Chondrocyte (in vitro differentiated cells): Measurements from ENCODE around the gene SYT10. TPM values are rescaled to one million over a fixed set of nuclear protein-coding genes. Genes with fewer than 3 reads are reported as not detected.

Source experiments
- DNase-seq: peaks from one replicate; pipeline ENCODE4 v3.0.0; 2021; ENCODE audit warnings: mixed read lengths, low spot score
- H3K27ac Mint-ChIP-seq: one replicate; pipeline ENCODE4 v1.8.0; 2021; ENCODE audit warnings: mild to moderate bottlenecking, moderate library complexity, mixed read lengths; ENCODE audit not compliant: unreplicated experiment
- H3K27me3 Mint-ChIP-seq: 2 replicates; pipeline ENCODE4 v1.8.0; 2021; ENCODE audit warnings: low read depth, mixed read lengths
- H3K36me3 Mint-ChIP-seq: 2 replicates; pipeline ENCODE4 v1.8.0; 2021; ENCODE audit warnings: low read depth, mixed read lengths
- H3K4me1 Mint-ChIP-seq: 2 replicates; pipeline ENCODE4 v1.8.0; 2021; ENCODE audit warnings: low read depth, mild to moderate bottlenecking, mixed read lengths
- H3K4me3 Mint-ChIP-seq: one replicate; pipeline ENCODE4 v1.8.0; 2021; ENCODE audit warnings: mild to moderate bottlenecking, moderate library complexity, mixed read lengths; ENCODE audit not compliant: unreplicated experiment
- H3K9me3 Mint-ChIP-seq: 2 replicates; pipeline ENCODE4 v1.8.0; 2021; ENCODE audit warnings: low read depth, mixed read lengths
- total RNA-seq: library from RNA; stranded (reverse); gene quantifications from 3 replicates; pipeline ENCODE4 v1.2.1, GENCODE V29; 2021
- TF ChIP-seq, protein P1 (sequence below): fragments of 200-600 bp; sonication (generic); IDR thresholded peaks from 2 replicates; pipeline ENCODE4 v1.5.0; 2021; ENCODE audit warnings: antibody characterized with exemption, mild to moderate bottlenecking, moderate library complexity

SYT10 gene
- total RNA-seq, 1 donor from 2014 or later = not detected

DNA sequence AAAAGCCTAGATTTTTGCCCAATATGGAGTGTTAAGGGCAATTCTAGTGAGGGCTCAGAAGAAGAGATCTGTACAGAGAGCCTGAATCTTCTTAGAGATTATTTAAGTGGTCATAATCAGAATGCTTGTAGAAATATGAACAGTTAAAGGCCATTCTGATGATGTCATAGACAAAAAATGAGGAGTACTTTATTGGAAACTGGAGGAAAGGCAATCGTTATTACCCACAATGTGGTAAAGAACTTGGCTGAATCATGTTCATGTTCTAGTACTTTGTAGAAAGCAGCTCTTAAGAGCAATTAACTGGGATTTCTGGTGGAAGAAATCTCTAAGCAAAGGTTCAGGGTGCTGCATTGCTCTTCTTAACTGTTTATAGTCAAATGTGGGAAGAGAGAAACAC, 36.4 kb upstream of the SYT10 start:
- Mint-ChIP-seq H3K27me3 (no peaks in the 10 kb centered on the region), H3K27ac (no peak overlapping the region), H3K9me3 (peaks cover 16% of the 10 kb centered on the region), H3K36me3 (no peaks in the 10 kb centered on the region), H3K4me3 (no peak overlapping the region), H3K4me1 (no peaks in the 10 kb centered on the region)
- no peak for DNase-seq
- TF ChIP-seq, protein P1, sequence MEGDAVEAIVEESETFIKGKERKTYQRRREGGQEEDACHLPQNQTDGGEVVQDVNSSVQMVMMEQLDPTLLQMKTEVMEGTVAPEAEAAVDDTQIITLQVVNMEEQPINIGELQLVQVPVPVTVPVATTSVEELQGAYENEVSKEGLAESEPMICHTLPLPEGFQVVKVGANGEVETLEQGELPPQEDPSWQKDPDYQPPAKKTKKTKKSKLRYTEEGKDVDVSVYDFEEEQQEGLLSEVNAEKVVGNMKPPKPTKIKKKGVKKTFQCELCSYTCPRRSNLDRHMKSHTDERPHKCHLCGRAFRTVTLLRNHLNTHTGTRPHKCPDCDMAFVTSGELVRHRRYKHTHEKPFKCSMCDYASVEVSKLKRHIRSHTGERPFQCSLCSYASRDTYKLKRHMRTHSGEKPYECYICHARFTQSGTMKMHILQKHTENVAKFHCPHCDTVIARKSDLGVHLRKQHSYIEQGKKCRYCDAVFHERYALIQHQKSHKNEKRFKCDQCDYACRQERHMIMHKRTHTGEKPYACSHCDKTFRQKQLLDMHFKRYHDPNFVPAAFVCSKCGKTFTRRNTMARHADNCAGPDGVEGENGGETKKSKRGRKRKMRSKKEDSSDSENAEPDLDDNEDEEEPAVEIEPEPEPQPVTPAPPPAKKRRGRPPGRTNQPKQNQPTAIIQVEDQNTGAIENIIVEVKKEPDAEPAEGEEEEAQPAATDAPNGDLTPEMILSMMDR = no peak

GRCh38 chr12:33472299-33472698, 32.7 kb upstream of the SYT10 start:
- no peak overlapping the region for H3K27ac Mint-ChIP-seq
- no peaks in the 10 kb centered on the region for H3K4me1 Mint-ChIP-seq
- no peak overlapping the region for H3K4me3 Mint-ChIP-seq
- no peak for DNase-seq
- no peaks in the 10 kb centered on the region for H3K36me3 Mint-ChIP-seq
- TF ChIP-seq, protein P1 = no peak
- no peaks in the 10 kb centered on the region for H3K27me3 Mint-ChIP-seq
- H3K9me3 Mint-ChIP-seq = peaks cover 24% of the 10 kb centered on the region

GRCh38 chr12:33455096-33455495, 15.5 kb upstream of the SYT10 start:
- Mint-ChIP-seq H3K9me3 (peaks cover 2% of the 10 kb centered on the region), H3K4me3 (no peak overlapping the region), H3K27ac (no peak overlapping the region)

DNA sequence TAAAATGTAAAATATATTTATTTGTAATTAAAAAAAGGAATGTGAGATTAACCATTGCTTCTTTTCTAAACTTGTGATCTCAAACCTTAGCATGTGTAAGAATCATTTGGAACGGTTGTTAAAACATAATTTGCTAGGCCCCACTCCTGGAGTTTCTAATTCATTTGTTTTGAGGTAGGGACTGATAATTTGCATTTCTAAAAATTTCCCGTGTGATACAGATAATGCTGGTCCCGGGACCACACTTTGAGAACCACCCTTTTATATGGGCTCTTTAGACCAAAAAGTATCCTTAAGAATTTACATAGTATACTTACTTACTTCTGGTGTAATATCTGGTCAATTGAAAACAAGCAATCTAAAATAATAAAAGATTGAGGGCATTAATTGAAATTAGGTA, 10.9 kb upstream of the SYT10 start:
- Mint-ChIP-seq H3K9me3 (peaks cover 2% of the 10 kb centered on the region), H3K4me3 (no peak overlapping the region), H3K36me3 (no peaks in the 10 kb centered on the region), H3K4me1 (no peaks in the 10 kb centered on the region), H3K27me3 (peaks cover 9% of the 10 kb centered on the region), H3K27ac (no peak overlapping the region)
- TF ChIP-seq, protein P1 = no peak
- DNase-seq = no peak

More at GRCh38 chr12:33455096-33455495, 15.5 kb upstream of the SYT10 start:
- DNase-seq = no peak
- Mint-ChIP-seq H3K4me1 (no peaks in the 10 kb centered on the region), H3K36me3 (no peaks in the 10 kb centered on the region), H3K27me3 (peaks cover 5% of the 10 kb centered on the region)
- TF ChIP-seq, protein P1 = no peak

DNA sequence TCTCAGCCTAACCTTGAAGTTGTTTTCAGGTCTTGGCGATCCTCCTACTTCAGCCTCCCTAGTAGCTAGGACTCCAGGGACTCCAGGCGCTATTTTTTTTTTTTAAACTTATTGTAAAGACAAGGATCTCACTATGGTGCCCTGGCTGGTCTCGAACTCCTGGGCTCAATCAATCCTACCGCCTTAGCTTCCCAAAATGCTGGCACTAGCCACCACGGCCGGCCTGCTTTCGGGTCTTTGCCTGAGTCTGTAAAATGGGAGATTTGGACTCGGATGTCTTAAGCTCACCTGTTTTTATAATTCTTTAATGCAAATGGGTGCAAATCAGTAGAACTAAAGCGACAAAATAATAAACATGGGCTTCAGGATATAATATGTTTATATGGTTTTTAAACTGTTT, 858 bp upstream of the SYT10 start:
- DNase-seq = no peak
- peak overlapping the region; percentile 52 for H3K4me3 Mint-ChIP-seq
- H3K4me1 Mint-ChIP-seq = peaks cover 11% of the 10 kb centered on the region
- H3K27ac Mint-ChIP-seq = no peak overlapping the region
- peaks cover 63% of the 10 kb centered on the region for H3K27me3 Mint-ChIP-seq
- TF ChIP-seq, protein P1 = no peak
- H3K36me3 Mint-ChIP-seq = peaks cover 2% of the 10 kb centered on the region
- no peaks in the 10 kb centered on the region for H3K9me3 Mint-ChIP-seq
